ENCODE results near the gene TUFM.

GRCh38 chr16:28874406-28874805 is 28.3 kb upstream of the TUFM start:
- TF ChIP-seq NFATC4 (CRISPR knock-in tag; IDR thresholded peaks at IDR 0.05) = no peak
- TF ChIP-seq CTCF (IDR thresholded peaks at IDR 0.05) = no peak
- TF ChIP-seq ATF2 (CRISPR knock-in tag; IDR thresholded peaks at IDR 0.05; ENCODE audit: borderline replicate concordance, low read depth) = no peak
- no peak for TF ChIP-seq RELA (CRISPR knock-in tag; IDR thresholded peaks at IDR 0.05; ENCODE audit: borderline replicate concordance)
- TF ChIP-seq JAZF1 (CRISPR knock-in tag; IDR thresholded peaks at IDR 0.05) = no peak

All from WTC11 (cell line).